ENCODE data around the gene CAVIN1.
"Not testable (repeated sequence)": the region's sequence is repeated elsewhere in the genome, so short reads cannot be mapped to it uniquely, and the experiment has no call there.

CAVIN1 gene

DNA sequence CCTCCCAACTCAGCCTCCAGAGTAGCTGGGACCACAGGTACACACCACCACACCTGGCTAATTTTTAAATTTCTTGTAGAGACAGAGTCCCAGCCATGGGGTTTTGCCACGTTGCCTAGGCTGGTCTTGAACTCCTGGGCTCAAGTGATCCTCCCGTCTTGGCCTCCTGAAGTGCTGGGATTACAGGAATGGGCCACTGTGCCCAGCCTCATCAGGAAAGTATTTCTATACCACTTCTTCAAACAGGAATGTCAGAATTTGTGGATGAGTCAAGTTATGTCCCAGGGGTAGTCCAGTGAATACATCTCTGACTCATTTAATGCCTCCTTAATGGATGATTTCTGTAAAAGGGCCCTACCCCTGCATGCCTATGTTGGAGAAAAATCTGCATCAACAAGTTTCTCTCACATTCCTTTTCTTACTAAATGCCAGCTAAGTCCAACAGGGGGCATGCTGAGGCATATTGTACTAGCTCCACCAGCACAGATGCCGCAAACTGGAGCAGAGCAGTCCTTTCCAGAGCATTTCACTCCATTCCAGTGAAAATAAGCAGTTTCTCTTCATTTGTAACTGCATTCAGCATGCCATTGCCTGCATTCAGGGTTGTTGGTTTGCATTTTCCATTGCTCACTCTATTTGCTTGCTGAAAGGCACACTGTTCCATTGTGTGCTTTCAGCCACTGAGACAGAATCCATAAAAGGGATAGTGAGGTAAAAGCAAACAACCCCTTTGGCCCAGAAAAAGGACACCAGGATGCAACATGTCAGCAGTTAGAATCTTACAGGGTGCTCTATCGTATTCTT is 5.3 kb upstream of the CAVIN1 start:
- no peak overlapping the region for H3K4me3 ChIP-seq (replicated peaks; ENCODE audit: low read depth, low read length)
- peak; percentile 93 for DNase-seq (ENCODE audit: extremely low read depth, low read depth)

DNA sequence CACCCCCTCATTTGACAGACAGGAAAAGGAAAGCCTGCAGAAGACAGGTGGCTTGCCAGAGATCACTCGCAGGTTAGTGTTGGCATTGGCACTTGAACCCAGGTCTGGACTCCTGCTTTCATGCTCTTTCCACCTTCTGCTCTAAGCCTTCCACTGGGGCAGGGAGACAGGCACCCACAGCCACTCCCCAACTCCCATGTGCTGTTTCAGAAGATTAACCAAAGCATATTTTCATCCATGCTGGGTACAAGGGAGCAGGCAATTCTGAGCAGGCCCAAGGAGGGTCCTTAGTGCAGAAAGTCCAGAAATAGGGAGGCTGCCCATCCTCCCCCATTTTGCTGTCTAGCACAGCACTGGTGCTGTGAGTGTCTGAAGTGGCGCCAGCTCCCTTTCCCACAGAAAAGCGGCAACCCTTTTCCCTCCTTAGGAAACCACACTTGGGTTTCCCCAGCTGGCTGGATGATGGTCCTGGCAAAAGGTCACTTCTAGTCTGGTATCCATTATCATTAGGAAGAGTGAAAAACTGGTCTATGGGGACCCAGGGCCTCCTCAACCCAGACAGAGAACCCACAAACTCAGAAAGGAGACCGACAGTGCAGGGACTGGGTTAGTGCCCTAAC is 2.0 kb upstream of the CAVIN1 start:
- no peak for DNase-seq (ENCODE audit: extremely low read depth, low read depth)
- TF ChIP-seq, protein P1, sequence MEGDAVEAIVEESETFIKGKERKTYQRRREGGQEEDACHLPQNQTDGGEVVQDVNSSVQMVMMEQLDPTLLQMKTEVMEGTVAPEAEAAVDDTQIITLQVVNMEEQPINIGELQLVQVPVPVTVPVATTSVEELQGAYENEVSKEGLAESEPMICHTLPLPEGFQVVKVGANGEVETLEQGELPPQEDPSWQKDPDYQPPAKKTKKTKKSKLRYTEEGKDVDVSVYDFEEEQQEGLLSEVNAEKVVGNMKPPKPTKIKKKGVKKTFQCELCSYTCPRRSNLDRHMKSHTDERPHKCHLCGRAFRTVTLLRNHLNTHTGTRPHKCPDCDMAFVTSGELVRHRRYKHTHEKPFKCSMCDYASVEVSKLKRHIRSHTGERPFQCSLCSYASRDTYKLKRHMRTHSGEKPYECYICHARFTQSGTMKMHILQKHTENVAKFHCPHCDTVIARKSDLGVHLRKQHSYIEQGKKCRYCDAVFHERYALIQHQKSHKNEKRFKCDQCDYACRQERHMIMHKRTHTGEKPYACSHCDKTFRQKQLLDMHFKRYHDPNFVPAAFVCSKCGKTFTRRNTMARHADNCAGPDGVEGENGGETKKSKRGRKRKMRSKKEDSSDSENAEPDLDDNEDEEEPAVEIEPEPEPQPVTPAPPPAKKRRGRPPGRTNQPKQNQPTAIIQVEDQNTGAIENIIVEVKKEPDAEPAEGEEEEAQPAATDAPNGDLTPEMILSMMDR (IDR thresholded peaks at IDR 0.05; ENCODE audit: low read depth, low read length, missing control alignments) = no peak
- H3K4me3 ChIP-seq (replicated peaks; ENCODE audit: low read depth, low read length) = no peak overlapping the region

More for the DNA sequence above, 5.3 kb upstream of the CAVIN1 start:
- TF ChIP-seq, protein P1 (IDR thresholded peaks at IDR 0.05; ENCODE audit: low read depth, low read length, missing control alignments) = peak; percentile 78

DNA sequence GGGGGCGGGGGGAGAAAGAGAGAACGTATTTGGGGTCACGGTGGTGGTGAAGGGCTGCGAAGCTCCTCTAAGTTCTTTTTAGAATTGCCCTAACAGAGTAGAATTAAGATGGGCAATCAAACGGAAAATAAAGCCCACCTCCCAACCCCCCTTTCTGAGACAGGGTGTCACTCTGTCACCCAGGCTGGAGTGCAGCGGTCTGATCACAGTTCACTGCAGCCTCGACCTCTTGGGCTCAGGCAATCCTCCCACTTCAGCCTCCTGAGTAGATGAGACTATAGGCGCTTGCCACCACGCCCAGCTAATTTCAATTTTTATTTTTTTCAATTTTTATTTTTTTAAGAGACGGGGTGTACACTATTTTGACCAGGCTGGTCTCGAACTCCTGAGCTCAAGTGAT is 710 bp upstream of the CAVIN1 start:
- H3K4me3 ChIP-seq (replicated peaks; ENCODE audit: low read depth, low read length) = peak overlapping the region; percentile 82

DNA sequence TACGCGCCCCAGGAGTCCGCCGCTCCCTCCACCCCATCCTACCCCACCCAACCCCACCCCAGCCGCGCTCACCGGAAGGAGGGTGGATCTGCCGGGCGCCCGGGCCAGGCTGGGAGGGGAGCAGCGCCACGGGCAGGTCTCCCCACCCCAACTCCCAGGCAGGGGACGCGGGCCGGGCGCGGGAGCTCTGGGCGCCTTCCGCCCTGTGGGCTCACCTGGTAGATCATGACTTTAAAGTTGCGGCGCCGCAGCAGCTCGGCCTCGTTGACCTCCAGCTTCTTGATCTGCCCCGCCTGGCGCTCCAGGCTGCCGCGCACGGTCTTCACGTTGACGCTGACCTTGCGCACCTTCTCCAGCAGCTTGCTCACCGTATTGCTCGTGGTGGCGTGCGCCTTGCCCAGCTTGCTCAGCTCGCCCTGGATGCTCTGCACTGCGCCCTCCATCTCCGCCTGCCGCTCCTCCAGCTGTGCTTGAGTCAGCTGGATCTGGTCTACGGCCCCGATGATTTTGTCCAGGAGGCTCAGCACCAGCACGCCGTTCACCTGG is 571 bp downstream of the CAVIN1 start:
- H3K4me3 ChIP-seq (replicated peaks; ENCODE audit: low read depth, low read length) = peak overlapping the region; percentile 82
- TF ChIP-seq, protein P1 (IDR thresholded peaks at IDR 0.05; ENCODE audit: low read depth, low read length, missing control alignments) = no peak
- DNase-seq (ENCODE audit: extremely low read depth, low read depth) = no peak

More for the DNA sequence above, 710 bp upstream of the CAVIN1 start:
- TF ChIP-seq, protein P1 (IDR thresholded peaks at IDR 0.05; ENCODE audit: low read depth, low read length, missing control alignments) = no peak
- DNase-seq (ENCODE audit: extremely low read depth, low read depth) = no peak

DNA sequence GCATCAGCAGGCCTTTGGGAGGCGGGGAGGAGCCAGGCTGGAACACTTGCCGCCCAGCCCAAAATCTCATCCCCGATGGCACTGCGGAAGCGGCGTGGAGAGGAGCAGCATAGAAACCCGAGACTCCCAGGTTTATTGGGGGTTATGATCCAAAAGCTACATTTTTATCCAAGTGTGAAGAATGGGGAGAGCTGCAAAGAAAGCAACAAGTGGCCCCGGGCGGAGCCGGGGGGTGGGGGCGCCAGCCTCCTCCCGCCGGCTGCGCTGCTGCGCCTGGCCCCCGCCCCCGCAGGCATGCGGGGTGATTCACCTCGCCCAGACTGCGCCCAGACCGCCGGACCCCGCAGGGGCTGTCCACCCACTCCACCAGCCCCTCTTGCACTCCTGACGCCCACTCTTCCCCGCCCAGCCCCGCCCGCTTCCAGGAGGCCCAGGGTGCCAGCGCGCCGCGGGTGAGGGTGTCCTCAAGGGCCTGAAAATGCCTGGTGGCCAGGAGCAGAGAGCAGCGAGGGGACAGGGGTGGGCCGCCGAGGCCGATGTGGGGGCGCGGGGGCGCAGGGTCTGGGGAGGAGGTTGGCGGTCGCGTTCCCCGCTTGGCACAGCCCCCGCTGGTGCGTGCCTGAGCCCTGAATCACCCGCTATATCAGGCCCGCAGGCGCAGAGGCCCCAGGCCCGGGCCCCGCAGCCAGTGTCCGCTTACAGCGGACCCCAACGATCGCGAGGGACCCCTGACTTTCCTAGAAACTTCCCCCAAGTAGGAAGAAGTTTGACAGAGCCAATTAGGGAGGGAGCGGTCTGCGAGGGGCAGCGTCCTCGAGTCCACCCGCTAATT is 1.3 kb downstream of the CAVIN1 start:
- TF ChIP-seq, protein P1 (IDR thresholded peaks at IDR 0.05; ENCODE audit: low read depth, low read length, missing control alignments) = no peak
- DNase-seq (ENCODE audit: extremely low read depth, low read depth) = no peak
- H3K4me3 ChIP-seq (replicated peaks; ENCODE audit: low read depth, low read length) = peak overlapping the region; percentile 82

DNA sequence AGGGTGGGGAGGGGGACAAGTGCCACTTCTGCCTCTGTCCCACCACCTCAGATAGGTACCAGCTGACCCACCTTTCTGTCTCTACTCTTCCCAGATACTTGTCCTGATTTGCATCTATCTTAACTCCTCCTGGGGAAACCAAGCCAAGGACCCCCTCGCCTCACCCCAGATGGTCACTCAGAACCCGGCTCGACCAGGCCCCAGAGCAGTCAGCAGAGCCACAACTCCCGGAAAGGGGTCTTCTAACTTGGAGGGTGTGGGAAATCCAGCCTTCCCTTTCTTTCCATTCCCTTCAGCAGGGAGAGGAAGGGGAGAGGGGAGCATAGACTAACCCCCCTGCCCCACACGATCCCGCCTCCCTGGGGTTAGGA is 1.9 kb downstream of the CAVIN1 start:
- H3K4me3 ChIP-seq (replicated peaks; ENCODE audit: low read depth, low read length) = peak overlapping the region; percentile 82
- TF ChIP-seq, protein P1 (IDR thresholded peaks at IDR 0.05; ENCODE audit: low read depth, low read length, missing control alignments) = no peak

DNA sequence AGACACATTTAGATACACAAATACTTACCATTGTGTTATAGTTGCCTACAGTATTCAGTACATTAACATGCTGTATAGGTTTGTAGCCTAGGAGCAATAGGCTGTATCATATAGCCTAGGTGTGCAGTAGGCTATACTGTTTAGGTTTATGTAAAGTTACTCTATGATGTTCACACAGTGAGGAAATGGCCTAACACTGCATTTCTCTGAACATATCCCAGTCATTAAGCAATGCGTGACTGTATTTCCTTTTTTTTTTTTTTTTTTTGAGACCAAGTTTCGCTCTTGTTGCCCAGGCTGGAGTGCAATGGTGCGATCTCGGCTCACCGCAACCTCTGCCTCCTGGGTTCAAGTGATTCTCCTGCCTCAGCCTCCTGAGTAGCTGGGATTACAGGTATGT is 5.1 kb downstream of the CAVIN1 start:
- not testable (repeated sequence) for DNase-seq (ENCODE audit: extremely low read depth, low read depth); H3K4me3 ChIP-seq (replicated peaks; ENCODE audit: low read depth, low read length)

More for the DNA sequence above, 1.9 kb downstream of the CAVIN1 start:
- no peak for DNase-seq (ENCODE audit: extremely low read depth, low read depth)

All from HFF-Myc (cell line).